CD4-positive, alpha-beta T cell treated with Interleukin-1 beta for 1 hour (primary cell): ENCODE results near the gene RNF220.

Experiments used
- DNase-seq, 2 donors: peaks; one replicate each; pipeline ENCODE4 v3.0.0-alpha.2; 2020 to 2022

Gene RNF220

DNA sequence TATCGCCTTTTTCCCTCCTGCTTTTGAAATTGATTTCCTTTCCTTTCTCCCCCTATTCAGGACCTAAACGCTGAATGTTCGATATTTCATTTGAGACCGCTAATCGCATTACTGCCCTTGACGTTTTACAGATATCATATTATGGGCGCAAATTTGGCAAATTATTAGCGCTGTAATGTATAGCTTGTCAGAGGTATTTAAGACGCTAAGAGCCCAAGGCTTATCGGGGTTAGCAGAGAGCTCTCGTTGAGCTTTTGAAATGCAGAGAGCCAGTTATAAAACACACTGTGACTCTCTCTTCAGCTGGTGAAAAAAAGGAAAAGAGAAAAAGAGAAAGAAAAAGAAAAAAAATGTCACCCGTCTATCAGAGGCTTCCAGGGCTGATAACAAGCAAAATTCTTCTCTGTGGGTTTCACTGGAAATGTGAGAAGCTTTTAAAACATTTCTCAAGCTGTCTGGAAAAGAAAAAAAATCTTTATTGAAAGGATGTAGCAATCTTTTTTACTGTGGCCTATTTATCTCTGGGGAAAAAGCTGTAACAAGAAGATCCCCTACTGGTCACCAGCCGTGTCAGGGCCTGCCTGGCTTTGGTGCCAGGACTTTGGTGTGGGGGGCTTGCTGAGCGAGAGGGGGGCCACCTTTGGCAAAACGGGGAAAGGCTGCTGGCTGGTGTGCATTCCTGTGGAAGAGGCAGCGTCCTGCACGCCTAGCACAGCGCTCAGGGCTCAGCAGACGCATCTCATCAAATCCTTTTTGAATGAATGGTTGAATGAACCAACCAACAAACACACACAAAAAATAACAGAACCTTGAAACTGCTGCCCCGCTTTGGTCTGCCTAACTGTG lies 119.8 kb downstream of the RNF220 start:
- no peak for DNase-seq

DNA sequence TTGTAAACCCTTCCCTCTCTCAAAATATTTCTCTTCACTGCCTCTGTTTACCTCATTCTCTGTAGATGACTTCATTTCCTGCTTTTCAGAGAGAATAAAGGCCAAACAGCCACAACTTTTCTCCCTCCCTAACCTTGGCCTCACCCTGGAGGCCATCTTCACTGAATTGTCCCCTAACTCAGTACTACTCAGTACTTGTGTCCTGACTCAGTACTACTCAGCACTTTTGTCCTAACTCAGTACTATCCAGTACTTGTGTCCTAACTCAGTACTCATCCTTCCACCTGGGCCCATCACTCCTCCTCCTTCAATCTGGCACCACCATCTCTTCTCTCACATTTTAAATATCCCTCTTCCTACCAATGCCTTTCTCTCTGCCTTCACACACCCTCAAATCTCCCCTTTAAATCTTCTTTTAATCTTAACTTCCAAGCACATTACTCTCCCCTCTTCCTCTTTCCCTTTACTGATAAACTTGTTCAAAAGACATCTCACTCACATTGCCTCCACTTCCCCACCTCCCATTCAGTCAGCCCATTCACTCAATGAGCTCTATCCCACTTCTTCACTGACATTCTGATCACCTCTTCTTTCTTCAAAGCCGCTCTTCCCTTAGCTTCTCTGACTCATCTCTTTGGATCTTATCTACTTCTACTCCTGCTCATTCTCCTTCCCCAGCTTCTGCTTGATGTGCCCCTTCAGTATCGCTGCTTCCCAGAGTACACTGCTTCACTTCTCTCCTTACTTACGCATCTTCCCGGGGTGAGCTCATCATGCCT lies 121.4 kb downstream of the RNF220 start:
- no peak for DNase-seq

DNA sequence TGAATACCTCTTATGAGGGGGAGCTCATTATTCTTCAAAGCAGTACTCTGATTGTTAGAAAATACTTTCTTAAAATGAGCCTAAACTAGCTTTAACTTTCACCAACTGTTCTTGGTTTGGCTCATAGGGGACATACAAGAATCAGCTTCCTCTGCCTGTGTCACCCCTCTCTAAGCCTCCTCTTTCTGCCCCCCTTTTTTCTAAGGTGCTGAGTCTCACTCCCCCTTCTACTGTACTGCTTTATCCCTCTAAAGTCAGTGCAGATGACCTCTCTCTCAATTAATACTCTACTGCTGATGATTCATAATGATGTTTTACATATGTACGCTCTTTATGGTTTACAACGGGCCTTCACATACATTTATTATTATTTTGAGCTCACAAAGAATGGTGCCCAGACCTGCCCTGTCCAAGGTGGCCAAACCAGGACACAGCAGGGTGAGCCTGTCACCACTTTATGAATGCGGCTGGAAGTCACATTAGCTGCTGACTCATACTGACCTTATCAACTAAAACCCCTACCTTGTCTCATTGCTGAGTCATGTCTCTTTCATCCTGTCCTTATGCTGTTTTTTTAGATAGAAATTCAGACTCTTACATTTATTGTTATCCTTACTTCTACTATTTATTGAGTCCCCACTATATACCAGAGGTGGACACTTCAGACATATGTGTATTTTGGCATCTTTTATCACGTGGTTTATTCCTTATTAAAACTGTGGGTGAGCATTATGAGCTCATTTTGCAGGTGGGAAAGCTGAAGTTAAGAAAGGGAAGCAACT lies 126.9 kb downstream of the RNF220 start:
- no peak for DNase-seq

DNA sequence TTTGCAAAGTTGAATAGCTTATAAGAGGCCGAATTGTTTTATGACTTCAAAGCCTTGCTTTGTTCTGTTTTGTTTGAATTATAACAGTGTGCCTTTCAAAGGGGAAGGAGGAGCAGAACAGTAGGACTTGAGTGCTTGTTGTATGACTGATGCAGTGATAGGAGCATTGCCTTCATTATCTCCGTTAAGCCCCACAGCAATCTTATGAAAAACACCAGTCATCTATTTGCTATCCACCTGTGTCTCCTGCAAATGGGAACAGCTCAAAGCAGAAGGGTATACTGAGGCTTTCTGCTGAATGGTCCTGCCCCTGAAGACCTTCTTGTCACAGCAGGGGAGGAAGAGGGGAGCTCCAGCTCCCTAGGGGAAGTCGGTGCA lies 127.5 kb downstream of the RNF220 start:
- DNase-seq = no peak

DNA sequence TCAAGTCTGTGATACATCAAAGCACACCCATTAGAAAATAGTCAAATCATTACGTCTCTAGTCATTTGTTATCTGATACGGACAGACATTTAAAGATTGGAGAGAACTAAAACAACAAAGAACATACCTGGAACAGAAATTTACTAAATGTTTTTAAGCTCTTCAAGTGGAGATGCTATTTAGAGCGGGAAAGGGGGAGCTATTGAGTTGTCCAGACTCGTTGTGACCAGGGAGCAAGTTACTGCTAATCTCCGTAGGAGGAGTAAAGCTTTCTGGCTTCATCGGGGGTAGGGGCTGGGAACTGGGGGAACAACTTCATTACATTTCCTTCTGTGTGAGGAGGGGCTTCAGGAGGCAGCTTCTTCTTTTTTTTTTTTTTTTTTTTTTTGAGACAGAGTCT lies 129.7 kb downstream of the RNF220 start:
- DNase-seq = no peak

DNA sequence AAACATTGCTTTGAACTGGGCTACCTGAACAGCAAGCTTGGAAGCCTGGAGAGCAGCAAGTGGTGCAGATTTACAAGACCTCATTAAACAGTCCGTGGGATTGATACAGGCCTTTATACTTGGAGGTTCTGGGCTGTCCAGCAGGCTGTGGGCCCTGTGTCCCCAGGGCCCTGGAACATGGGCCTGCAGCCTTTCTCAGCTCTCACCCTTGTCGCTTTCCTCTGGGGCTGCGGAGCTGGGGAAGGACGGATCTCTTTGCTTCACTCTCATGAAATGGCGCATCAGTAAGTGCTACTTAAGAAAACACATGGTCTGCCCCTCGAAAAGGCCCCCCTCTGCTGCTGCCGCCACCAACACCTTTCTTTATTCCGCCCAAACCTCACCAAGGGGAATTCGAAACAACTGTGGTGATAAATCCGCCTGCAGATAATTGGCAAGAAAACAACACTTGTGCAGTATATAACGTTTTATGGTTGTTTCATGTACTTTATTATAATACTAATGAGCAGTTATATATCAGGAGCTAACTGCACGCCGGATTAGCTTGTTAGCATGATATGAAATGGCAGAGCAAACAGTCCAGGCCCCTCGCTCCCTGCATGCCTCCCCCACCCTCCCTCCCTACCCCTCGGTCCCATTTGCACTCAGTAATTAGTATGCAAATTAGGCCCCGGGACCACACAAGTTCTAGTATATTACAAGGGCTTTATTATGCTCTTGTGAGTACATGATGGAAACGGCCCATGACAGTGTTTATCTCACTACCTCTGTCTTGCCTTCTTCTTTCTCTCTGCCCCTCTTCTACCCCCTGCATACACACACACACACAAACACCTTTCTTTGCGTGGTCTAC lies 131.5 kb downstream of the RNF220 start:
- no peak for DNase-seq

DNA sequence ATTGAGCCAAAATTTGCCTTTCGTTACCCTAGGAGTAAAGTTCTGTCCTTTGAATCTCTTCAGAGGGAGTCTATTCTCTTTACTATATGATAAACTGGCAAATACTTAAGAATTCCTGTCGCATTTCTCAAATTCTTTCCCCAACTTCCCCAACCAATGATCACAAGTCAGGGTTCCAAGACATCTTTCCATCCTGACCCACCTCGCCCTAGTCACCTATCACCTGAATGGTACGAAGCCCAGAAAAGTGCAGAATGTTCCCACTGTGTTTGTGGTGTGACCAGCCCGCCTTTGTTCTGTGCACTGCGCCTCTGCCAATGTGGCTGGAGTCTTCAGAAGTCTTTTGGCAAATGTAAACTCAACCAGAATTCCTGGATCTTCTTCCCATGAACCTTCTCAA lies 132.5 kb downstream of the RNF220 start:
- no peak for DNase-seq

DNA sequence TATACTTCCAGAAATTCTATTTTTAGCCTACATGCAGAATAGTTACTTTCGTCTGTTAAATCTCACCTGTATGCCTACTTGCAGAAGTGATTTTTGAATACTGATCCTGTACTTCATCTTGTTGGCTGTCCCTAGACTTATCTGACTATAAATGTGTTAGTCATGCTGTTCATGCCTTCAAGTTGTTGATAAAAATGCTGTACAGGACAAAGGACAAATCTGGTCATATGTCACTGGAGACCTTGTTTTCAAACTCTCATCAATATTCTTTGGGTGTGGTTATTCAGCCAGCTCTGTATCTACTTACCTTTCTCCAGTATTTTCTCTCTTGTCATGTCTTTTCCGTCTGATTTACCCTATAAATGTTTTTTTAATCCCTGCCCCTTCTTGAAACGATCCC lies 132.9 kb downstream of the RNF220 start:
- no peak for DNase-seq

DNA sequence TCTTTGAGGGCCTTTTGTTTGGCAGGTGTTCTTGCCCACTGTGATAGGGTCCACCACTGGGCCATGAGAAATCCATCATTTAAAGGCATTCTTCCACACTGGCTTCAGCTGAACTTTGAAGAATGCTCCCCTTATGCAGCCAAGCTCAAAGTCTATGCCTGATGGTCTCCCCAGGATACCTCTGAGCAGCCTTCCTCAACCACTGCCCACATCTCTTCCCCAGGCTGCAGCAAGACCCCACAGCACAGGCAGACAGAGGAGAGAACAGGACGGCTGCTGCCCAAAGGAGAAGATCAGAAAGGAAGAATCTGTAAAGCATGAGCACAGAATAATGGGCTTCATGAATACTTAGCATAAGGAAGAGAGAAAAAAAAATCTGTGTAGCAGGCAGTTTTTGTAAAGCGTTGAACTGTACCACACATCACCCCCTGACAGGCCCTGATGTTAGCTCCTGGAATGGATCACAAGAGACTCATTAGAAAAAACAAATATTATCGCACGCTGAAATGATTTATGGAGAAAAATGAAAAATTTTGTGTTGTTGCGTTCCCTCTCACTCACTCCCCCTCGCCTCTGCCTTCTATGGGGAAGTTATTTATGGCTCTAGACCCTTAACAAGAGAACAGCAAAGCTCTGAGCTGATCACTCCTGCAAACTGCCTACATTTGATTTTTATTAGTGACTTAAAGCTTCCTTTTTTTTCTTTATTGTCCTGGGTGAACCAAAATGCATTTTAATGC lies 135.1 kb downstream of the RNF220 start:
- no peak for DNase-seq

DNA sequence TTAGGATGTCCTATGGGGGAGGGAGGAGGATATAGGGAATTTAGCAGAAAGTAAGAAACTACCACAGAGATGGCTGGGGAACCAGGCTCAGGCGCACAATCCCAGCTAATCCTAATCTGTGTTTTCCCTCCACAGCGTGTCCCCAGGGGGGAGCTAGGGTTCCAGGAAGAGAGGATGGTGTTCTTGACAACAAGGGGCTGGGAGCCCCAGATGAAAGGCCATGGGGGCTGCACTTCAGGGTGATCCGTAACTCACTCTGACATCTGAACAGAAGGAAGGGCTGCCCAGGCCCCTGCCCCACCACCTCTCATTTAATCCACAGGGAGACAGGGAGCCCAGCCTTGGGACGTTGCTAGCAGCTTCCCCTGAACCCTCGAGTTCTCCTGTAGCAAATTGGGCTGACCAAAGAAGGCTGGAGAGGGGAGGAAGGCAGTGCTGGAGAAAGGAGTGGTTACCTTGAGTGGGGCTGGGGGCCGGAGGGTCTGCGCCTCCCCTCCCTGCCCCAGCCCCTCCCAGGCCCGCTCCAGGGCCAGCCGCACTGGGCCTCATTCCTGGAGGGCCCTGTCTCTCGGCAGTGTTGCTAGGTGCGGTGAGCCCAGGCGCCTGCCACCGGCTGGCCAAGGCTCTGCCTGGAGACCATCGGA lies 137.5 kb downstream of the RNF220 start:
- no peak for DNase-seq

DNA sequence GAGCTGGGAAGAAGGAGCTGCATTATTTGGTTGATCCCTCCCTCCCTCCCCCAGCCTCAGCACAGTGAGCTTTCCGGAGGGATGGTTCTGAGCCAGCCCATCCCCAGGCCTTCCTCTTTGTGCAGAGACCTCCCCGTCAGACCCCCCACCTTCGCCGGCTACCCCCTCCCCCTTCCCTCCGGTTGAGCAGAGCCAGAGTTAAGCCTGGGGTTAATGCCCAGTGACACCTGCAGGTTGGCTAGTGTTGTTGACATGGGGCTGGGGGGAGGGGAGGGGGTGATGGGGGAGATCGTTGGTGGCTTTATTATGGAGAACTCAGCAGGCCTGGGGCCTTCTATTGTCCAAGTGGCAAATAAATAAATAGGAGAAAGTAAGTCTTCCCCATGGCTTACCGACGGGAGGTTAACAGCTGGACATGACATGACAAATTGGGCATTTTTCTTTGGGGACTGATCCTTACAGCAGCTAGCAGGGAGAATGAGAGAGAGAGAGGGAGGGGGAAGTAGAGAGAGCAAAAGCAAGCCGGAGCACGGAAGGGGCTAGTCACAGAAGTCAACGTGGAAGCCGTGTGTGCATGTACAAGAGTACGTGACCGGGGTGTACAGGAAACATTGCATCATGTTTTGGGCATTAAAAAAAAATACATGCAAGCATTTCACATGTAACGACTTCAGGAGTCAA lies 138.1 kb downstream of the RNF220 start:
- no peak for DNase-seq

DNA sequence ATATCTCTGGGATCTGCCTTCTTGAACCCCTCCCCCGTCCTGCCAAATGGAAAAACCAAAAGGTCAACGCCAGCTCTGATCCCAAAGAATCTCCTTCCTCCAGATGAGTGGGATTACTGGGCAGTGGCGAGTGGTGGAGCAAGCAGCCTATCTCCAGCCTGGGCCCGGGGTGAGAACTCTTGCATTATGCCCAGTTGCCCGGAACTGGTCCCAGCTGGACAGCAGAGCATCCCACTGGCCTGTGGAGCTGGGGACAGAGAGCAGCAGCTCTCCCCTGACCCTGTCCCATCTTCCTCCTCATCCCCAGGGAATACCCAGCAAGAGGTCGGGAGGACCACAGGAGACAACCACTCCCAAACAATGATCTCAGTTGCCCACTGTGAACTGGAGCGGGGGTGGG lies 138.7 kb downstream of the RNF220 start:
- no peak for DNase-seq

DNA sequence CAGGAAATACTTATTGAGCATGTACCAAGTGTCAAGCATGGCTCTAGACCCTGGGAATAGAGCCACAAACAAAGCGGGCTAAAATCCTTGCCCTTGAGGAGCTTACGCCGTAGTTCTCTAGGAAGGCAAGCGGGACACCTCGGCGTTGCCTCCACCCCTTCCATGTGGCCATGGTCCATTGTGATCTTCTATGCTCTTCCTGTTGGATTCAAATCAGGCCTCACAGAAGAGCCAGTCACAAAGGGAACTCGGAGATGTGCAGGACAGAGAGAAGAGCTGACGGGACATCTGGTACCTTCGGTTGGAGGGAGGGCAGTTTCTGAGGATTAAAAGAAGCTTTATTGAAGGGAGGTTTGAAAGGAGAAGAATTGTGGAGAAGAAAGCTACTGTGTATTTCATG lies 139.9 kb downstream of the RNF220 start:
- no peak for DNase-seq

DNA sequence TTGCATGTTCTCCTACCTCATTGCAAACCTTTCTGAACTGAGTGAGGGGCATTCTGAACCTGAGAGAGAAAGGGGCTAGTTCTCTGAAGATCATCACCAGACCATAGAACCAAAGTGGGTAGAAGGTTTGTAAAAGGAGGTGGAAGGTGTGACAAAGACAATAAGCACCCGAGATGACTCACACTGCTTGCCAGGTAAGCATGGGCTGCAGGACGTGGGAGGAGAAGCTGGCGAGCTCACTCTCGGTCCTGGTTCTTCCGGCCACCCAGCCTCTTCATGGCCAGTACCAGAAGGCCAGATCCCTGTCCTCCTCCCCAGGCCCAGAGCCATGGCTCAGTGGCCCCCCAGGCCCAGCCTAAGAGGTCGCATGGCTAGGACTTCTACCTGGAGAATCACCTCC lies 140.9 kb downstream of the RNF220 start:
- DNase-seq = no peak

DNA sequence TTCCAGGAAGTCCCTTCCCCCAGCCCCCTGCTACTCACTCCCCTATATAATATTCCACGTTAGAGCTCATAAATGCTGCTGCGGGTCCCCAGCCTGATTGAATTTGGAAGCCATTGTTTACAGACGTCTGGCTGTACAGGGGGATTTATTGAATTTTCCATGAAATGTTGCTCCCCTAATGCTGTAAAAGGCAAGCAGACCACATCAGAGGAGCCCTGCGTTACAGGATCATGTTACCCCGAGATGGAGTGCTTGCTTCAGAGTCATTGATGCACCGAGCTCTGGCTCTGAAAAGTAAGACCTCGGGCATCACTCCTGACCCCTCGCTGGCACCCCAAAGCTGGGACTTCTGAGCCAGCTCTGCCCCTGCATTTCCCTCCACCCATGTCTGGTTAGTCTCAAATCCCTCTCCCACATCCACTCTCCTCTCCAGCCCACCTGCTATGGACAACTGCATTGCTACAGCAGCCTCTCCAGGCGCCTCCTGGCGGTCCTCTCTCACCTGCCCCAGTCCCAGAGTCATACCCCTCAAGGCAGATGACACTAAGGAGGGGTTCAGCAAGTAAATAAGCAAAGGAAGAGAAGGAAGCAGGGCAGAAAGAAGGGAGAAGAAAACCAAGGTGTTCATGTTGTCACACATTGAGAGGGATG lies 141.5 kb downstream of the RNF220 start:
- DNase-seq = no peak

DNA sequence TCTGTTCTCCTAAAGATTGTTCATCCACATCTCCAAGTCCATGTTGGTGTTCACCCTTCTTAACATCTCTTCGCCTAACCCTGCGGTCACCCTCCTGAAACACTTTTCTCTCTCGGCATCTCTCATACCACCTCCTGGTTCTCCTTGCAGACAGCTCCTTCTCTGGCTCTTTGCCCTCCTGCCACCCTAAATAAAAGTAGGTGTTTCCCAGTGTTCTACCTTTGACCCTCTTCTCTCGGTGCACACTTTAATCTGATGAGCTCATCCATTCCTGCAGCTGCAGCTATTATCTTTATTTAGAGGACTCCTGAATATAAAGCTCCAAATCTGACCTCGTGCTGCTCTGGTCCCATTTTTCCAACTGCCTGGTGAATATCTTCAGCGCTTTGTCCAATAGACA lies 142.3 kb downstream of the RNF220 start:
- no peak for DNase-seq

DNA sequence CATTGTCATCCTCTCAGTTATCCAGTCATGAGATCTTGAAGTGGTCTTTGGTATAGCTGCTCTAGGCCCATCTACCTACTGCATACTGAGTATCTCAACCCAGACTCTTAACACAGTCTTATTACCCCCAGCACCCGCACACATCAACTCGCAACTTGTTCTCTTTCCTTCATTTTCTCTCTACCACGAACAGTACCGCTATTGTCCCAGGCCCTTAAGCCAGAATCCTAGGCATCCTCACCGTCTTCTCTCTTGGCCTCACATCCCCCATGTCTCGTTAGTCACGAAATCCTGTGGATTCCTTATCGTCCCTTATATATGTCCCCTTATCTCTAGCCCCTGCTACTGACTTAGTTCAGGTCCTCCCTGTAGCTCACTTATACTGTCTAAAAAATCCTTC lies 142.8 kb downstream of the RNF220 start:
- no peak for DNase-seq

DNA sequence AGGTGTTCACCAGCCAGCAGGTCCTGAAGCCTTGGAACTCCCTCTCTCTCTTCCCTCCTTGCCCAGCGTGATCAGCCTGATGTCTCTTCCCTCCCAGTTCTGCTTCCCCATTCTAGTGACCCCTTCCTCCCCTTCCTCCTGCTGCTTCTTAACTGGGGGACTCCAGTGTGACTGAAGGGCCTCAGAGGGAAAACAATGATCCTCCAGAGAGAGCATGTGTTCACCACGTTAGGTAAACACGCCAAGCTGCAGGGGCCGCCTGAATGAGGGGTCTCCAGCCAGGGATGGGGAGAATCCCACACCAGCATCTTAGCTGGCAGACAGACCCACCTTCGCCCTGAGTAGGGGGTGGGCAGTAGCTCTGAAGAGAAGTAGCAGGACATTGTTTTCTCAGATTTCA lies 144.5 kb downstream of the RNF220 start:
- DNase-seq = no peak

DNA sequence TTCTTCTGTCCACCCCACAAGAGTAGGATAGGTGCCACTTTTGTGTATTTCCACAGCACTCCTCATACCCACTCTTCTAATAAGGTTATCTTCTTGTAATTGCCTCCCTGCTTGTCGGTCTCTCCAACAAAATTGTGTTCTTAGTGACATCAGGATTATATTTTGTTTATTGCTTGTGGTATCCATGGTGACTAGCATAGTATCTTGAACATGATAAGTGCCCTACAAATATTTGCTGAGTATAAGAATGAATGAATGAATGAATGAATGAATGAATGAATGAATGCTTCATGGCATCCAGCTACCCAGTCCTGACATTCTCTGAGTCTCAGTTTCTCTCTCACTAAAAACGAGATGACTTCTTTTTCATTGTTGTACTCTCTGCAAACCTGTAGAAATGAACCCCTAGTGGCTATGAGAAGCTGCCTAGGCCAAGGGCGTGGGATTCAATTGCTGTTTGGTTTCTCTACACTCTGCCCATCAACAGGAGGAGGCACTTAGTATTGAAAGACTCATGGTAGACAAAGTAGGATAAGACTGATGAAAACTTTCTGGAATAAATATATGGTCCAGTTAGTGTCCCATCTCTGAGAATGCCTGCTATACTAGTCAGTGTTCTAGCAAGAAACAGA lies 148.2 kb downstream of the RNF220 start:
- DNase-seq = no peak

DNA sequence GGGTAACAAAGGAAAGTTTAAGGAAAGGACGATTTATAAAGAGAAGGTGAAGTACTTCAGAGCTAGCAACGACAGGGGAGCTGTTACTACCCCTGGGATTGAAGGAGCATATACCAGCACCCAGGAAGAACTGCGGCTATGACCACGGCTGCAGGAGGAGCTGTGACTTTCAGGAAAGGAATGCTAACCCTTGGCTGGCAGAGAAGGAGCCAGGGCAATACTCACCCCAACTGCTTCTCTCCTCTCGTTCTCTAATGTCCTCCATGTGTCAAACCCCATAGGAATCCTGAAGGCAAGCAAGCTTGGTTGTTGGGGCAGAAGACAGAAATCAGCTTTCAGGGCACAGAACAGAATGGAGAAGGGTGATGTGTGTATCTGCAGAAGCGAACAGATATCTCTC lies 148.7 kb downstream of the RNF220 start:
- DNase-seq = no peak
